Activated CD4-positive, alpha-beta T cell treated with anti-CD3 and anti-CD28 coated beads for 48 hours (primary cell): ENCODE data around the gene GRM7.
A peak's percentile ranks its signal among the peaks of the same experiment; 100 is the strongest.

Experiments used
- DNase-seq: peaks from one replicate; pipeline ENCODE4 v3.0.0-alpha.2; 2020

GRM7 gene

GRCh38 chr3:6985848-6986247, 124.9 kb downstream of the GRM7 start:
- no peak for DNase-seq

GRCh38 chr3:6989608-6990291, 128.8 kb downstream of the GRM7 start:
- no peak for DNase-seq

GRCh38 chr3:6994081-6994668, 133.3 kb downstream of the GRM7 start:
- DNase-seq: no peak

GRCh38 chr3:7000501-7000900, 139.6 kb downstream of the GRM7 start:
- no peak for DNase-seq

DNA sequence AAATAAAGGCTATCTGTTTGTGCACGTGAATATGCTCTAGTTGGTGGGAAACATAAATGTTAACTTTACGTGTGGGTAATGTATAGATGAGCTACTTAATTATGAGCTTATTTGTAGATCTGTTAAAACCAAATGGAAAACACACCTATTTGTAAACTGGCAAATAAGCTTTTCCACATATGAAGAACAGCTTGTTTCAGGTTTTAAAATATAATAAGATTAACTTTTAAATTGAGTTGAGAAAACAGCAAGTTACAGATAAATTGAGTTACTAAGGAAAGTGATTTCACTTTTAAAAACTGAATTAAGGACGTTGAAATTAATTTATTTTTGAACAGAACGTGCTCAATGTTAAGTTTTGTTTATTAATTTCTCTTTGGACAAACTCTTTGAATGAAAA, 140.5 kb downstream of the GRM7 start:
- DNase-seq: no peak

DNA sequence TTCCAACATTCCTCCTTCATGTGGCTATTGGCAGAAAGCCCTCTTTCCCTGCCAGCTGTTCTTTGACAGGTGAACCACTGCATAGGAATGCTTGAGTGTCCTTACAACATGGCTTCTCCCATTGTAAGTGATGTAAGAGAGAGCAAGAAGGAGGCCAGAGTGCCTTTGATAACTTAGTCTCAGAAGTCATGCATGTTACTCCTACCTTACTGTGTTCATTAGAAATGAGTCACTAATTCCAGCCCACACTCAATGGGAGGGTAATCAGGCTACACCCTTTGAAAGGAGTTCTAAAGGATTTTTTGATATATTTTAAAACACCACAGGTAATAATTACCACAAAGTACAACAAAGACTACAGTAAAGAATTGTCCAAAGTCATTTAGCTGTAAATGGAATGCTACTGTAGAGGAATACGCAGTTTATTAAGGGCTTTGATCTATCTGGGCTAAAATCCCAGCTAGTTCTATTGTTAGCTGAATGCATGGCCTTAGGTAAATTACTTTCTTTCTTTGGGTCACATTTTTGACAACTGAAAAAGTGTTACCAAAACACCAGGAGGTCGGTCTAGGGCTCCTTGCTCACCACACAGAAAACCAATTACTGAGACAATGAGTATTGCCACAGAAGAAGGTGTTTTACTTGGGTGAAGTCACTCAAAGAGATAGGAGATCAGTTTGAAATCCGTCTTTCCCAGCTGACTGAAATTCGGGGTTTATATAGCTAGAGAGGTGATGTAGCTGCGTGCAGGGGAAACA, 154.9 kb downstream of the GRM7 start:
- DNase-seq: no peak

DNA sequence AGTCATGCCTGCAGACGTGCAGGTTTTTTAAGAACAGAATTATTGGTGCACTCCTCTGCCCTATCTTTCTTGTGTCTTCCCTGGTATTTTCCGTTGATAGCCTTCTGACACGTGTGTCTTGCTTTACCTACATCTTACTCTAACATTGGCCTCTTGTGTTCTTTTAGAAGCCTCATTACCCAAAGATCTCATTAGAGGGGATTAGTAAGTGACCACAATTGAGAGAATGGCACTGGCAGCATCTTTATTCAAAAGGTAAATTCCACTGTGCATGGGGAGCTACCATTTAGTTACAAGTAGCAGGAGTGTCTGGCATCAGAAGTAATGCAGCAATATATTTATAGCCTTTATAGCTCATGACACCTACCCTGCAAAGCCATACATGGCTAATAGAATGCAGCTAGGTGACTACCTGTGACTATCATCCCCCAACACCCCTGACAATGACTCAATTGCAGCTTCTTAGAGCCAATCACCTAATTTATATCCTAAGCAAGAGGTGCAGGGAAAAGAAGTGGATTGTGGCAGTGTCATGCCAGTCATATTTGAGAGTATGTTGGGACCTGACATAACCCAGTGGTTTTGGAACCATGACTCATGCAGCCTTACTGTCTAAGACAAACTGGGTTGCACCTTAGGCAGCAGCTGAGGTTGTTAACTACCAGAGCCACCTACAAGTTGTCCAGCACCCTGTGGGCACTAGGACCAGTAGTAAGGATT, 164.8 kb downstream of the GRM7 start:
- no peak for DNase-seq

DNA sequence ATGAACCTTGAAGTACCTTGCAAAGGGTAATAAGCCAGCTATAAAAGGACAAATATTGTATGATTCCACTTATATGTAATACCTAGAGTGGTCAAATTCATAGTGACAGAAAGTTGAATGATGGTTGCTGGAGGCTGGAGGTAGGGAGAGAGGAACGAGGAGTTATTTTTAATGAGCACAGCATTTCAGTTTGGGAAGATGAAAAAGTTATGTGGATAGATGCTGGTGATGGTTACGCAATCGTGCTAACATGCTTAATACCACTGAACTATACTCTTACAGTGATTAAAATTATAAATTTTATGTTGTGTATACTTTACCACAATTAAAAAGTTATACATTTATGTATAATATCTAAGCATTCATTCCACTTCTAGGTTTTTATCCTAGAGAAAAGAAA, 168.6 kb downstream of the GRM7 start:
- DNase-seq: no peak

GRCh38 chr3:7038394-7038793, 177.5 kb downstream of the GRM7 start:
- no peak for DNase-seq

DNA sequence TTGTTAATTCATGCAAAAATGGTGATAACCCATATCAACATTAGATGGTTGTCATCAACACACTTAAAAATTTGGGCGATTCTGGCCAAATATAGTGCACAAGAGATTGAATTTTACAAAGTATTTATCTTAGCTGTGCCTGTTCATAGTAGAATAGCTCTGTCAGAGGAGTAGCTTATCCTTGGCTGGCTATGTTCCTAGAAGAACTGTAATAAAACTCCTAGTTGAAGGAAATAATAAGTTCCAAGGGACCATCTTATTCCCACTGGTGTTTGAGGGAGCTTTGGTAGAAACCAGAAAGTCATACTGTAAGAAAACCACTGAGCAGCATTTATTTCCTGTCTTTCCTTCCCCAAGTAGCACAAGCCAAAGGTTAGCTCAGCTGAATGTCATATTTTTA, 201.8 kb downstream of the GRM7 start:
- no peak for DNase-seq

- no peak for DNase-seq
Measured at GRCh38 chr3:7070461-7070860, 209.5 kb downstream of the GRM7 start.

- DNase-seq: no peak
Measured at GRCh38 chr3:7074217-7074616, 213.3 kb downstream of the GRM7 start.

- DNase-seq: no peak
Measured at GRCh38 chr3:7075117-7075516, 214.2 kb downstream of the GRM7 start.

GRCh38 chr3:7075901-7076300, 215.0 kb downstream of the GRM7 start:
- DNase-seq: no peak

DNA sequence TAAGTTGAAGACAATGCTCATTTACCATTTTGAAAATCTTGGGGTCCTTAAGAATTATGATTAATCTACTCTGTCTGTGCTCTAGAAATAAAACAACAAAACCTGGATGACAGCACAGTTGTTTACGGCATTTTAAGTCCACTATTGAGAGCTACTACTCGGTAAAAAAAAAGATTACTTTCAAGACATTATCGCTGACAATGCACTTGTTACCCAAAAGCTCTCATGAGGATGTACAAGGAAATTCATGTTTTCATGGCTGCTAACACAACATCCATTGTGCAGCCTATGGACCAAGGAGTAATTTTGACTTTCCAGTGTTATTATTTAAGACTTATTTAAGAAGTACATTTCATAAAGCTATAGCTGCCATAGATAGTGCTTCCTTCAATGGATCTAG, 221.3 kb downstream of the GRM7 start:
- no peak for DNase-seq

DNA sequence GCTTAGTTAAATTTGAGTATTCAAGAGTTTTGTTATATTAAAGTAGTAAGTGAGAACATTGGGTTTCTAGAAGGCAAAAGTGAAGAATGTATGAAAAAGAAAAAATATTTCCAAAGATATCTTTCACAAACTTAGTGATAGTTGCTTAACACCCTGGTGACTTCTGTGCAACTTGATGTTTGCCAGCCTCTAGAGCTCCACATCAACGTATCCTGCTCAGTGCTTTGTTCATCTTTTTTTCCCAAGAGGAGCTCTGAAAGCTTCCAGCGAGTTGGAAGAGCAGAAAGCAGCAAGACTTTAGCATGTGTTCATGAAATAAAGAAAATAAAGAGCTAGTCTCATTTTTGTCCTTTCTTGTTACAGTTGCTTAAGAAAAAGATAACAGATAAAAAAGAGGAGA, 225.5 kb downstream of the GRM7 start:
- DNase-seq: no peak

DNA sequence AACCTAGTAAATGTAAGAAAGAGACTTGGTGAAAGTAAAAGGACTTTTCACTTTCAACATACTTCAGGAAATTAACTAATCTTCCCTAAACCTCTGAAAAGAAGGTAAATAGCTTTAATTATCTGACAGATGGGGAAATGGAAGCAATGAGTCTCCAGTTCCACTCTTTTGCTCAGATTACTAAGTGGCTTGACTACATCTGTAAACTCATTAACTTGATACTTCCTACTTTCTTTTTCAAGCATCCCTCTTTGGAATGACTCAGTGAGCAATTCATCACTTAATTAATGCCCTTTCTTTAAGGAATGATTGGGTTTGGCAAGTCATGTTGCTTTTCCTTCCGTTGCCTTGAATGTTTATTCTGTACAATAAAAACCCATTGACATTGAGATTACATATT, 234.2 kb downstream of the GRM7 start:
- DNase-seq: no peak

DNA sequence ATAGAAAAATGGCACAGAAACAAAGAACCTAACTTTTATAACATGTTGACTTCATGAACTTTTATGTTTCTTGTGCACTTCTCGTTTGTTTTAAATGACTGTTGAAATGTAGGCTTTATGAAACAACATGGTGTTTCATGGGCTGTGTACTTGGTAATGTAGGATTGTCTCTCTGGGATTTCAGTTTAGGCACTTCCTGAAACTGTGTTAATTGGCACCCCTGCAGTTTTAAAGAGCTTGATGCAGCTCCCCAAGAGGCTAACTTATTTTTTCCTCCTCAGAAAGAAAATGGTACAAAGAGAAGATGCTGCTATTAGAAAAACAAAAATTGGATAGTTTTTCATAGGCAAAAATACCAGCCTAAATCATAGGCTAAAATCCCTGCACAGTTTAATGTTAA, 239.2 kb downstream of the GRM7 start:
- DNase-seq: no peak

GRCh38 chr3:7106635-7107034, 245.7 kb downstream of the GRM7 start:
- no peak for DNase-seq

DNA sequence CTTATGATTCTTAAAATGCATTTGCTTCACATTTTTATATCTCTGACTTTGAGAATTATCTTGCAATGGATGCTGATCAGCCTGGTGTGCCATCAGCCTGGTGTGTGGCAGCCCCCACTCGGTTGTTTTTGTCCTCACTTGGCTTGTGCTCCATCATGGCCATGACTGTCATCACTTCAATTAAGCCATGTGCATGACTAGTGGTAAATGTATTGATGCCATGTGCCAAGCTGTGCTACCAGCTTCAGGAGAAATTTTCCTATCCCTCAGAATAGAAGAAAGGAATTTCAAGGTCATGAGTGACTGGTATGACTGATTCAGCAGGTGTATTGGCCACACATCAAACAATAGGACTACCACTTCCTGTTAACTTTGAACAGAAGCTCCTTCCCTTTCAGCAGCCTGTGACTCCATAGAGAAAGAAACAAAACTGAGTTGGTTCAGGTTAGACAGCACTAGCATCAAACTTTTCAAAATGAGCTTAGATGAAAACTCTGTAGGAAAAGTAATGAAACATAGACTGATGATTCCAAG, 251.7 kb downstream of the GRM7 start:
- no peak for DNase-seq

DNA sequence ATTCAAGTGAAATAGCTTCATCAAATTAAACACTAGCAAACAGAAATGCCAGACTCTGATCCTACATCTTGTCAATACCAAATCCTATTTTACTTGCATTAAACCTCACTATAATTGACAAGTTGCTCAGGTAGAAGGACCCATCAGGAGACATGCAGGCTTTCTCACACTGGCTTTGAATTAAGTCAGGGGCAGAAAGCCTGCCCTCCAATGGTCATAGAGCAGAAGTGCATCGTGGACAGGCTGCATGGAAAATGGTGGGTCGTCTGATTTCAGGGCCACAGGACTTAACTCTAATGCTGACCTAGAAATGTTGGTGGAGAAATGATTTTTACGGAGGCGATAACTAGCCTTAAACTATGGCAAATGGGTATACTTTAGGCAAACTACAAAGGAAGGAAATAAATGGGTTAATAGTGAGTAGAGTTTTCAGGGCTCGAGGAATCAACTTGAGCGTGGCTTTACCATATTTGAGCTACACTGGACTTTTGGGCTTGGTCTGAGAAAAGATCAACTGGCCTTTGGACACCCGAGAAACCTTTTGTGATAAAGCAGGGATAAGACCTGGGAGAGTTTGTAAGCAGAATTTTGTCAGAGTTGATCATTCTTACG, 283.9 kb downstream of the GRM7 start:
- peak; percentile 5 for DNase-seq

- no peak for DNase-seq
Measured at GRCh38 chr3:7146529-7146928, 285.6 kb downstream of the GRM7 start.

DNA sequence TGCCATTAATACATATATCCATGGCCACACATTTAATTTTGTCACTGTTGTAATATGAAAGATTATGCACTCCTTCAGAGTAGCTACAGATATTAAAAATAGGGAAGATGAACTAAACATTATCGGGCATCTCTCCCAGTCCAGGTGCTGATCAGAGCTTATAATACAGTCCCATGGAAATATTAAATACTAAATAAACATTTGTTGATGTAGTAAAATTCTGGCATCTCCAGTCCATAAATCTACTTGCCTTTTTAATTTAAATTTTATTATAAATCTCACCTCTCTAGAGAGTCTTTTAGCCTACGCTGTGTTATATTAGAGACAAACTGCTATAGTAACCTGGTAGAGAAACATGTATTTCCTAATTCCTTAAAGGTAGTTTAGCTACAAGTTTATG, 297.6 kb downstream of the GRM7 start:
- DNase-seq: no peak
